HepG2 (cell line): ENCODE measurements around the gene CTRB2. TPM values are rescaled to one million over a fixed set of nuclear protein-coding genes. Genes with fewer than 3 reads are reported as not detected.

Source experiments
- AKNA ChIP-seq: sonication (generic); formaldehyde crosslinking; IDR thresholded peaks from 2 replicates; pipeline ENCODE4 v1.4.0; 2020; ENCODE audit warnings: missing genetic modification reagents, borderline replicate concordance
- DDIT3 ChIP-seq: sonication (generic); formaldehyde crosslinking; IDR thresholded peaks from 2 replicates; pipeline ENCODE4 v1.4.0; 2020; ENCODE audit warnings: mild to moderate bottlenecking, missing genetic modification reagents
- ETV6 ChIP-seq: sonication (generic); formaldehyde crosslinking; conservative IDR thresholded peaks from 2 replicates; pipeline ENCODE4 v1.4.0; 2020; ENCODE audit warnings: missing genetic modification reagents
- FOSL1 ChIP-seq: sonication (generic); formaldehyde crosslinking; IDR thresholded peaks from 2 replicates; pipeline ENCODE4 v1.9.0; 2021; ENCODE audit warnings: missing genetic modification reagents, borderline replicate concordance
- HNRNPH1 ChIP-seq: fragments of 200-400 bp; formaldehyde crosslinking; optimal IDR thresholded peaks from 2 replicates; pipeline ENCODE3; 2017; ENCODE audit warnings: mild to moderate bottlenecking, low read depth, low read length
- HNRNPK ChIP-seq: fragments of 200-400 bp; formaldehyde crosslinking; IDR thresholded peaks from 2 replicates; pipeline ENCODE4 v1.6.1; 2018; ENCODE audit warnings: low read length, low read depth, moderate library complexity, mild to moderate bottlenecking; ENCODE audit not compliant: poor library complexity, severe bottlenecking
- HNRNPUL1 ChIP-seq: fragments of 200-400 bp; formaldehyde crosslinking; IDR thresholded peaks from 2 replicates; pipeline ENCODE4 v1.6.1; 2017; ENCODE audit warnings: low read depth, mild to moderate bottlenecking, low read length, moderate library complexity
- RARA ChIP-seq: IDR thresholded peaks from 2 replicates; pipeline ENCODE4 v1.6.1; 2016; ENCODE audit warnings: missing genetic modification reagents, missing compliant biosample characterization
- SATB2 ChIP-seq: sonication (generic); formaldehyde crosslinking; IDR thresholded peaks from 2 replicates; pipeline ENCODE4 v1.5.0; 2020; ENCODE audit warnings: missing genetic modification reagents
- TERF1 ChIP-seq: sonication (generic); formaldehyde crosslinking; IDR thresholded peaks from 2 replicates; pipeline ENCODE4 v1.8.0; 2022; ENCODE audit warnings: mild to moderate bottlenecking, missing genetic modification reagents, moderate library complexity
- ZFP36L1 ChIP-seq: sonication (generic); formaldehyde crosslinking; IDR thresholded peaks from 2 replicates; pipeline ENCODE4 v1.8.0; 2022; ENCODE audit warnings: mild to moderate bottlenecking, missing genetic modification reagents, moderate library complexity
- ZNF256 ChIP-seq: sonication (generic); formaldehyde crosslinking; conservative IDR thresholded peaks from 2 replicates; pipeline ENCODE4 v1.4.0; 2020; ENCODE audit warnings: missing genetic modification reagents
- polyA plus RNA-seq, 8 experiments: library from polyadenylated mRNA; depleted of rRNA in 3 of 8; stranded (reverse) in 7 of 8; unstranded in 1 of 8; fragments of >200 nt; fragmentation: Illumina TruSeq in 4 of 8; extraction: Trizol in 4 of 8; gene quantifications; 2 replicates each; pipeline versions ENCODE4 v1.2.1 to v1.2.3, GENCODE V29; 2011 to 2016; ENCODE audit warnings: low read depth in 4 of 8, missing spikeins in 1 of 8, mixed read lengths in 1 of 8; ENCODE audit not compliant: insufficient read depth in 1 of 8
- total RNA-seq, 5 experiments: library from RNA; depleted of rRNA; stranded (reverse); fragments of >200 nt; fragmentation: Illumina TruSeq; extraction: Trizol; gene quantifications; 2 replicates each; pipeline ENCODE4 v1.2.3, GENCODE V29; 2016; ENCODE audit warnings: low read depth in 1 of 5
- TF ChIP-seq, protein P1 (sequence below), 2 experiments: sonication (generic) in 1 of 2; formaldehyde crosslinking in 1 of 2; IDR thresholded peaks; 2 replicates each; pipeline versions ENCODE4 v1.6.1 to v1.9.0; 2014 to 2022; ENCODE audit warnings: antibody characterized with exemption in 1 of 2, borderline replicate concordance in 1 of 2, inconsistent platforms in 1 of 2, low read depth in 1 of 2, missing genetic modification reagents in 1 of 2

The CTRB2 gene
- total and polyA plus RNA-seq, 2 of the 13 experiments (the other 11 are each of a cell fraction or from before 2014, with no cell fraction given), result 0.13 TPM; not detected in 1

DNA sequence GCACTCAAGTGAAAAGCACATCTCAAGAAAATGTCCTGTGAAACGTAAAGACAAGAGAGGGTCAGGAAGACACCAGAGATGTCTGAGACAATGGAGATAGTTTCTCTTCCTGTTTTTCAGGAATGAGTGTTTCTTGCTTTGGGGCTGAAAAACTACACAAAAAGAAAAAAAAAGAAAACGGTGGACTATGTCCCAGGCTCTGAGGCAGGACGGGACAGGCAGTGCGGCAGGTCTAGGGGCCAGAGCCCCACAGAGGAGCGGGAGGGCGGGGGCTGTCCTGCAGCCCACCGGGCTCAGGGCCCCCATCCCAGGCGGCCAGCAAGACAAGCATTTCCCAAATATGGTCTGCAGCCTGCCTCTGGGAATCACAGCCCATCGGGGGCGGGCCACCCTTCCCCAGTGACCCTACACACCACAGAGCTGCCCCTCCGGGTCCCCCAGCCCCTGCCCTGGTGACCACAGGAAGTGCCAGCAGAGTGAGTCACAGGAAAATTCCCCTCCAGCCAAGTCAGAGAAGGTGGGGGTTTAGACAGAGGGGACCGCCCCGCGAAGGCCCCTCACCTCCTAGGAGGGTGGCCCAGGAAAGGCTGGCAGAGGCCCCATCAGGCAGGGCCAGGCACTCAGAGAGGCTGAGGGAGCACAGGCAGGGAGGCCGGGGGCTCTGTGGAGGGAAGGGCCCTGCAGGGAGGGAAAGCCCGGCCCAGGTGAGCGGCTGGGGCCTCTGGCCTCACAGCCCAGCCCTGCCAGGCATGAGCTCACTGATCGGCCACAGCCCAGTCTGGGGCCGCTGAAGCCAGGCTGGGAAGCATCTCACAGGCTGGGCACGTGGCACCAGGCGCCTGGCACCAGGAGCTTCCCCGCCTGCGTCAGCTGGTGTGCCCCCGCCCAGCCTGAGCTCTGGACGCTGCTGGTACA, 38.1 kb upstream of the CTRB2 start (continued):
- TF ChIP-seq AKNA (CRISPR knock-in tag) (no peak; the same call in 1 of the 2 replicates), HNRNPH1 (no peak), ZFP36L1 (CRISPR knock-in tag) (no peak; the same call in 1 of the 2 replicates), FOSL1 (CRISPR knock-in tag) (peak; percentile 99), ETV6 (CRISPR knock-in tag) (peak; percentile 88), DDIT3 (CRISPR knock-in tag) (no peak), TERF1 (CRISPR knock-in tag) (no peak), ZNF256 (no peak), HNRNPUL1 (no peak), SATB2 (no peak), HNRNPK (peak; percentile 69), RARA (CRISPR knock-in tag) (peak; percentile 95)
- TF ChIP-seq, protein P1, sequence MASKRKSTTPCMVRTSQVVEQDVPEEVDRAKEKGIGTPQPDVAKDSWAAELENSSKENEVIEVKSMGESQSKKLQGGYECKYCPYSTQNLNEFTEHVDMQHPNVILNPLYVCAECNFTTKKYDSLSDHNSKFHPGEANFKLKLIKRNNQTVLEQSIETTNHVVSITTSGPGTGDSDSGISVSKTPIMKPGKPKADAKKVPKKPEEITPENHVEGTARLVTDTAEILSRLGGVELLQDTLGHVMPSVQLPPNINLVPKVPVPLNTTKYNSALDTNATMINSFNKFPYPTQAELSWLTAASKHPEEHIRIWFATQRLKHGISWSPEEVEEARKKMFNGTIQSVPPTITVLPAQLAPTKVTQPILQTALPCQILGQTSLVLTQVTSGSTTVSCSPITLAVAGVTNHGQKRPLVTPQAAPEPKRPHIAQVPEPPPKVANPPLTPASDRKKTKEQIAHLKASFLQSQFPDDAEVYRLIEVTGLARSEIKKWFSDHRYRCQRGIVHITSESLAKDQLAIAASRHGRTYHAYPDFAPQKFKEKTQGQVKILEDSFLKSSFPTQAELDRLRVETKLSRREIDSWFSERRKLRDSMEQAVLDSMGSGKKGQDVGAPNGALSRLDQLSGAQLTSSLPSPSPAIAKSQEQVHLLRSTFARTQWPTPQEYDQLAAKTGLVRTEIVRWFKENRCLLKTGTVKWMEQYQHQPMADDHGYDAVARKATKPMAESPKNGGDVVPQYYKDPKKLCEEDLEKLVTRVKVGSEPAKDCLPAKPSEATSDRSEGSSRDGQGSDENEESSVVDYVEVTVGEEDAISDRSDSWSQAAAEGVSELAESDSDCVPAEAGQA (IDR thresholded peaks at IDR 0.05; ENCODE audit: low read depth), result 0 out of 2 replicates have a peak, but pooled peaks have one; percentile 65
- TF ChIP-seq, protein P1 (CRISPR knock-in tag; IDR thresholded peaks at IDR 0.05; ENCODE audit: borderline replicate concordance), result peak; percentile 94; the same call in 1 of the 2 replicates
